K562 (cell line): ENCODE measurements around the gene HOXC12. TPM values are rescaled to one million over a fixed set of nuclear protein-coding genes. Genes with fewer than 3 reads are reported as not detected.
A peak's percentile ranks its signal among the peaks of the same experiment; 100 is the strongest.

Experiments used
- ATAC-seq: fragments of 200-7000 bp; cut with Tn5 transposase; 3 replicates; pipeline ENCODE4 v1.9.1; 2020; ENCODE audit warnings: moderate library complexity
- BruUV-seq: library from RNA; stranded (reverse); fragments of 400-500 nt; replicated peaks from 2 replicates; lab custom pipeline; 2021; lab: Mats Ljungman, UMichigan
- CTCF ChIA-PET: fragments of 300-600 bp; formaldehyde crosslinking; extraction: SDS; loops from one replicate; lab custom pipeline; 2021; ENCODE audit warnings: low intra/inter-chr PET ratio; lab: Yijun Ruan, JAX
- POLR2A ChIA-PET: fragments of 300-600, 350-650 bp; sonication (Branson Sonifier 250); formaldehyde crosslinking; extraction: SDS; loops from one replicate; lab custom pipeline; 2021; ENCODE audit warnings: antibody characterized with exemption, inconsistent platforms; lab: Yijun Ruan, JAX
- DNase-seq, 4 experiments: peaks; one replicate each; pipeline versions ENCODE4 v3.0.0 to v3.0.0-alpha.2; 2011 to 2018; ENCODE audit warnings: low spot score in 3 of 4, mixed read lengths in 3 of 4; ENCODE audit errors: extremely low read depth in 1 of 4
- FAIRE-seq: peaks from 2 replicates; lab custom pipeline; 2011; peaks lifted over from hg19 to GRCh38; lab: Jason Lieb, UNC
- H2AFZ ChIP-seq: 2 replicates; pipeline ENCODE4 v1.6.0; 2011; ENCODE audit warnings: low read depth, low read length, control low read depth, inconsistent platforms
- H3K27ac ChIP-seq: fragments of 200-600 bp; 3 replicates; pipeline ENCODE4 v1.8.0; 2011; ENCODE audit warnings: low read depth, mild to moderate bottlenecking, control low read depth, inconsistent platforms, low read length, moderate library complexity, mixed read lengths; ENCODE audit errors: extremely low read depth
- H3K27me3 ChIP-seq, 2 experiments: fragments of 300-600 bp in 1 of 2; 2 replicates in 1 of 2; 3 replicates in 1 of 2; pipeline versions ENCODE4 v1.6.0 to v1.8.0; 2011; ENCODE audit warnings: inconsistent platforms in 2 of 2, low read length in 2 of 2, mild to moderate bottlenecking in 1 of 2, mixed read lengths in 1 of 2, moderate library complexity in 1 of 2; ENCODE audit not compliant: control insufficient read depth in 2 of 2, insufficient read depth in 2 of 2
- H3K36me3 ChIP-seq: fragments of 300-600 bp; 3 replicates; pipeline ENCODE4 v1.8.0; 2011; ENCODE audit warnings: mild to moderate bottlenecking, low read length, inconsistent platforms; ENCODE audit not compliant: control insufficient read depth, insufficient read depth
- H3K4me1 ChIP-seq, 2 experiments: fragments of 200-600 bp in 1 of 2; replicated peaks in 1 of 2; 2 replicates in 1 of 2; 3 replicates in 1 of 2; pipeline versions ENCODE4 v1.5.1 to v1.8.0; 2011; ENCODE audit warnings: inconsistent platforms in 2 of 2, low read length in 2 of 2, mild to moderate bottlenecking in 1 of 2, mixed read lengths in 1 of 2, moderate library complexity in 1 of 2; ENCODE audit not compliant: control insufficient read depth in 2 of 2, insufficient read depth in 2 of 2
- H3K4me2 ChIP-seq: 2 replicates; pipeline ENCODE4 v1.6.1; 2011; ENCODE audit warnings: low read length, control low read depth, inconsistent platforms, mixed read lengths; ENCODE audit not compliant: insufficient read depth
- H3K4me3 ChIP-seq: fragments of 200-600 bp; sonication (generic), shearing (Covaris generic); 2 replicates; pipeline ENCODE4 v1.5.1; 2016; ENCODE audit warnings: control low read depth, inconsistent platforms
- H3K79me2 ChIP-seq: fragments of 200-600 bp; 3 replicates; pipeline ENCODE4 v1.8.0; 2011; ENCODE audit warnings: low read length, inconsistent platforms; ENCODE audit not compliant: control insufficient read depth, insufficient read depth
- H3K9ac ChIP-seq, 2 experiments: 2 replicates each; pipeline versions ENCODE4 v1.6.0 to v1.6.1; 2011; ENCODE audit warnings: low read depth in 2 of 2, low read length in 2 of 2, control low read depth in 1 of 2, inconsistent platforms in 1 of 2, mild to moderate bottlenecking in 1 of 2, mixed read lengths in 1 of 2; ENCODE audit not compliant: insufficient read depth in 1 of 2
- H3K9me1 ChIP-seq: one replicate; pipeline ENCODE4 v1.6.0; 2011; ENCODE audit warnings: inconsistent platforms, mild to moderate bottlenecking, low read length, moderate library complexity; ENCODE audit not compliant: control insufficient read depth, insufficient read depth
- H3K9me3 ChIP-seq: replicated peaks from 2 replicates; pipeline ENCODE4 v1.5.1; 2011; ENCODE audit warnings: low read depth, low read length, inconsistent platforms; ENCODE audit not compliant: control insufficient read depth, insufficient read depth
- H4K20me1 ChIP-seq: replicated peaks from 2 replicates; pipeline ENCODE4 v1.6.1; 2011; ENCODE audit warnings: low read length, inconsistent platforms, mixed read lengths; ENCODE audit not compliant: control insufficient read depth, insufficient read depth
- BMI1 ChIP-seq: fragments of 150-350 bp; IDR thresholded peaks from 2 replicates; pipeline ENCODE4 v1.6.1; 2014; ENCODE audit warnings: low read length
- CBX5 ChIP-seq: IDR thresholded peaks from 2 replicates; pipeline ENCODE4 v1.6.1; 2014; ENCODE audit warnings: low read depth, borderline replicate concordance
- MLLT1 ChIP-seq, 2 experiments: fragments of 450-650 bp; IDR thresholded peaks; 2 replicates each; pipeline ENCODE4 v1.6.1; 2016
- RBM25 ChIP-seq: fragments of 200-400 bp; formaldehyde crosslinking; IDR thresholded peaks from 2 replicates; pipeline ENCODE4 v1.6.1; 2018; ENCODE audit warnings: low read length, low read depth, moderate library complexity; ENCODE audit not compliant: severe bottlenecking
- ZC3H11A ChIP-seq: IDR thresholded peaks from 2 replicates; pipeline ENCODE4 v1.6.1; 2012; ENCODE audit warnings: low read depth, low read length, improper control_type of control experiment
- ZNF449 ChIP-seq: fragments of 250-450 bp; sonication (Bioruptor Pico); IDR thresholded peaks from 2 replicates; pipeline ENCODE4 v1.8.0; 2022; ENCODE audit warnings: moderate library complexity, mild to moderate bottlenecking, inconsistent platforms
- ZNF584 ChIP-seq: fragments of 200-800 bp; sonication (Bioruptor generic); IDR thresholded peaks from 2 replicates; pipeline ENCODE4 v1.6.1; 2016; ENCODE audit warnings: low read depth, mild to moderate bottlenecking, missing genetic modification characterization, missing compliant biosample characterization
- WGBS: fragments of 100-300 bp; shearing (Covaris generic); methylation state at CpG from one replicate; pipeline ENCODE4 v1.1.6; 2016; ENCODE audit warnings: low coverage, mixed read lengths; ENCODE audit not compliant: insufficient coverage; ENCODE audit errors: missing lambda C conversion rate; 5-methylcytosine and 5-hydroxymethylcytosine counted together
- in situ Hi-C: fragments of 300-500 bp; cut with MboI; formaldehyde crosslinking; loops from 4 replicates; pipeline ENCODE4 v1.15.0; 2018; ENCODE audit warnings: inconsistent platforms, mixed read lengths
- intact Hi-C: fragments of 100-400 bp; cut with micrococcal nuclease; formaldehyde crosslinking; loops from 2 replicates; pipeline ENCODE4 v1.14.2; 2022
- polyA plus RNA-seq, 8 experiments: library from polyadenylated mRNA; depleted of rRNA in 4 of 8; stranded (reverse) in 5 of 8; unstranded in 3 of 8; fragments of >200 nt; fragmentation: Nextera tagmentation in 2 of 8; fragmentation: Illumina TruSeq in 1 of 8; extraction: Ambion mirVana in 2 of 8; extraction: Trizol in 1 of 8; gene quantifications; 2 replicates each; pipeline versions ENCODE4 v1.2.1 to v1.2.3, GENCODE V29; 2011 to 2014; ENCODE audit warnings: inconsistent platforms in 1 of 8, missing spikeins in 1 of 8
- total RNA-seq, 7 experiments: library from RNA; depleted of rRNA in 6 of 7; stranded (reverse); fragments of >200 nt in 6 of 7; fragmentation: Illumina TruSeq in 2 of 7; extraction: Trizol in 2 of 7; gene quantifications; 2 replicates each; pipeline versions ENCODE4 v1.2.1 to v1.2.3, GENCODE V29; 2011 to 2021; ENCODE audit warnings: low replicate concordance in 1 of 7
- TF ChIP-seq, protein P1 (sequence below), 3 experiments: IDR thresholded peaks in 2 of 3; conservative IDR thresholded peaks in 1 of 3; 2 replicates each; pipeline ENCODE4 v1.5.1; 2011 to 2012; ENCODE audit warnings: low read length in 3 of 3, mild to moderate bottlenecking in 3 of 3, control low read depth in 2 of 3, improper control_type of control experiment in 1 of 3, inconsistent platforms in 1 of 3, low read depth in 1 of 3, mixed read lengths in 1 of 3, moderate library complexity in 1 of 3; ENCODE audit not compliant: insufficient read depth in 2 of 3

Gene HOXC12
- total and polyA plus RNA-seq, 9 of the 15 experiments (the other 6 are each of a cell fraction or from before 2014, with no cell fraction given): 0.04 to 0.36 (median 0.11) TPM; not detected in 1

GRCh38 chr12:53984901-53985691 lies 30.4 kb downstream of the HOXC12 start, which contains the start of gene HOXC10 (continued):
- TF ChIP-seq, protein P1, sequence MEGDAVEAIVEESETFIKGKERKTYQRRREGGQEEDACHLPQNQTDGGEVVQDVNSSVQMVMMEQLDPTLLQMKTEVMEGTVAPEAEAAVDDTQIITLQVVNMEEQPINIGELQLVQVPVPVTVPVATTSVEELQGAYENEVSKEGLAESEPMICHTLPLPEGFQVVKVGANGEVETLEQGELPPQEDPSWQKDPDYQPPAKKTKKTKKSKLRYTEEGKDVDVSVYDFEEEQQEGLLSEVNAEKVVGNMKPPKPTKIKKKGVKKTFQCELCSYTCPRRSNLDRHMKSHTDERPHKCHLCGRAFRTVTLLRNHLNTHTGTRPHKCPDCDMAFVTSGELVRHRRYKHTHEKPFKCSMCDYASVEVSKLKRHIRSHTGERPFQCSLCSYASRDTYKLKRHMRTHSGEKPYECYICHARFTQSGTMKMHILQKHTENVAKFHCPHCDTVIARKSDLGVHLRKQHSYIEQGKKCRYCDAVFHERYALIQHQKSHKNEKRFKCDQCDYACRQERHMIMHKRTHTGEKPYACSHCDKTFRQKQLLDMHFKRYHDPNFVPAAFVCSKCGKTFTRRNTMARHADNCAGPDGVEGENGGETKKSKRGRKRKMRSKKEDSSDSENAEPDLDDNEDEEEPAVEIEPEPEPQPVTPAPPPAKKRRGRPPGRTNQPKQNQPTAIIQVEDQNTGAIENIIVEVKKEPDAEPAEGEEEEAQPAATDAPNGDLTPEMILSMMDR (IDR thresholded peaks at IDR 0.05 in 2 of 3, conservative IDR thresholded peaks at IDR 0.05 in 1 of 3; ENCODE audit: insufficient read depth in 2 of 3, low read depth in 1 of 3, low read length in 3 of 3): peak; percentile 82 to 95 (median 95)
- TF ChIP-seq CBX5: no peak

DNA sequence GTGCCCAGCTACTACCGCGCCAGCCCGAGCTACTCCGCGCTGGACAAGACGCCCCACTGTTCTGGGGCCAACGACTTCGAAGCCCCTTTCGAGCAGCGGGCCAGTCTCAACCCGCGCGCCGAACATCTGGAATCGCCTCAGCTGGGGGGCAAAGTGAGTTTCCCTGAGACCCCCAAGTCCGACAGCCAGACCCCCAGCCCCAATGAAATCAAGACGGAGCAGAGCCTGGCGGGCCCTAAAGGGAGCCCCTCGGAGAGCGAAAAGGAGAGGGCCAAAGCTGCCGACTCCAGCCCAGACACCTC lies 30.9 kb downstream of the HOXC12 start:
- Histone ChIP-seq H3K79me2 (no peaks in the 10 kb centered on the region), H2AFZ (peak overlapping the region; percentile 78; the same call in 1 of the 2 replicates), H4K20me1 (no peaks in the 10 kb centered on the region), H3K9ac (peak overlapping the region in 1 of 2 experiments; percentile 8; a peak in 1 of 4 replicates), H3K4me3 (no peak overlapping the region), H3K27ac (no peak overlapping the region), H3K36me3 (no peaks in the 10 kb centered on the region), H3K9me3 (no peaks in the 10 kb centered on the region), H3K9me1 (no peaks in the 10 kb centered on the region), H3K4me2 (no peak overlapping the region), H3K27me3 (peaks cover 17 to 22% of the 10 kb centered on the region in 2 experiments), H3K4me1 (peaks cover 33 to 45% of the 10 kb centered on the region in 2 experiments)
- no peak for FAIRE-seq
- DNase-seq: no peak
- intact Hi-C loops (loop anchor here (2.0 to 10.0 kb wide), 2 partner anchors 19 to 379 kb away; partner anchors contain the start of gene GPR84), in situ Hi-C loops (loop anchor here (5.0 to 10.0 kb wide), 2 partner anchors 217 to 379 kb away; partner anchors contain the start of gene GPR84)
- POLR2A ChIA-PET: interaction anchor here (0.5 to 0.9 kb wide), 2 partner anchors 266 to 343 kb away, joined by 3 read pairs; no protein-coding TSS in a partner anchor
- TF ChIP-seq ZNF584 (CRISPR knock-in tag) (no peak), ZNF449 (CRISPR knock-in tag) (no peak), MLLT1 (IDR thresholded peaks at IDR 0.05) (peak in 1 of 2 experiments; percentile 48; a peak in 1 of 4 replicates), ZC3H11A (no peak), RBM25 (no peak), BMI1 (no peak)
- CTCF ChIA-PET: interaction anchor here (1.4 to 3.9 kb wide), 6 partner anchors 18 to 394 kb away, joined by 7 to 26 read pairs (median 10); no protein-coding TSS in a partner anchor
- no TSS peak for BruUV-seq
- ATAC-seq: no peak
- WGBS: 93% methylated on average over 15 of the region's 21 CpGs
